Measurements from ENCODE around the gene FARS2.

DNA sequence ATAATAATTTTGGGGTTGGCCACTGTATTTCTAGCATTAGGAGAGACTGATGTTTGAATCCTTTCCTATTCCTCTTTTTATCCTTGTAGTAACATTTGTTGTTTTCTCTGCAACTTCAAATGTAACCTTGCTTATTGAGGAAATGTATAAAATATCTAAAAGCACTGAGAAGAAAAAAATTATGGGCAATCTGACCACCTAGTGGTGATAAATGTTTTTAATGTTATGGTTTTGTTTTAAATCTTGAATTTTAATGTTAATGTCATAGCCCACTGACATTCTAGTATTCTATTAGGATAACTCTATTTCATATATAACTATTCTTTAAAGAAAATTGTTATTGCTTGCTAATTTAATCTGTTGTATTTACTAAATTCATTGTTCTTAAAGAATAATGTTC, 134.4 kb downstream of the FARS2 start:
- TF ChIP-seq EZH2 (IDR thresholded peaks at IDR 0.05; ENCODE audit: borderline replicate concordance, insufficient read depth, low read depth, low read length, poor library complexity, severe bottlenecking): no peak
- TF ChIP-seq, protein P1, sequence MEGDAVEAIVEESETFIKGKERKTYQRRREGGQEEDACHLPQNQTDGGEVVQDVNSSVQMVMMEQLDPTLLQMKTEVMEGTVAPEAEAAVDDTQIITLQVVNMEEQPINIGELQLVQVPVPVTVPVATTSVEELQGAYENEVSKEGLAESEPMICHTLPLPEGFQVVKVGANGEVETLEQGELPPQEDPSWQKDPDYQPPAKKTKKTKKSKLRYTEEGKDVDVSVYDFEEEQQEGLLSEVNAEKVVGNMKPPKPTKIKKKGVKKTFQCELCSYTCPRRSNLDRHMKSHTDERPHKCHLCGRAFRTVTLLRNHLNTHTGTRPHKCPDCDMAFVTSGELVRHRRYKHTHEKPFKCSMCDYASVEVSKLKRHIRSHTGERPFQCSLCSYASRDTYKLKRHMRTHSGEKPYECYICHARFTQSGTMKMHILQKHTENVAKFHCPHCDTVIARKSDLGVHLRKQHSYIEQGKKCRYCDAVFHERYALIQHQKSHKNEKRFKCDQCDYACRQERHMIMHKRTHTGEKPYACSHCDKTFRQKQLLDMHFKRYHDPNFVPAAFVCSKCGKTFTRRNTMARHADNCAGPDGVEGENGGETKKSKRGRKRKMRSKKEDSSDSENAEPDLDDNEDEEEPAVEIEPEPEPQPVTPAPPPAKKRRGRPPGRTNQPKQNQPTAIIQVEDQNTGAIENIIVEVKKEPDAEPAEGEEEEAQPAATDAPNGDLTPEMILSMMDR (IDR thresholded peaks at IDR 0.05): no peak
